Muscle of leg (tissue), 11 donors: ENCODE measurements around the gene NOS2. TPM values are rescaled to one million over a fixed set of nuclear protein-coding genes. Genes with fewer than 3 reads are reported as not detected.

ENCODE experiments used
- DNase-seq: peaks from one replicate; pipeline ENCODE4 v3.0.0; 2013
- H3K27ac ChIP-seq: one replicate; pipeline ENCODE4 v1.5.1; 2013; ENCODE audit warnings: mild to moderate bottlenecking, low read length, control low read depth
- H3K27me3 ChIP-seq: one replicate; pipeline ENCODE4 v1.6.1; 2013; ENCODE audit warnings: low read length; ENCODE audit not compliant: control insufficient read depth, insufficient read depth
- H3K36me3 ChIP-seq: one replicate; pipeline ENCODE4 v1.6.1; 2013; ENCODE audit warnings: low read length; ENCODE audit not compliant: control insufficient read depth, insufficient read depth
- H3K4me1 ChIP-seq: one replicate; pipeline ENCODE4 v1.6.1; 2013; ENCODE audit warnings: low read length; ENCODE audit not compliant: control insufficient read depth, insufficient read depth
- H3K4me3 ChIP-seq: one replicate; pipeline ENCODE4 v1.5.1; 2013; ENCODE audit warnings: low read length, control low read depth
- H3K9me3 ChIP-seq: replicated peaks from 2 replicates; pipeline ENCODE4 v1.6.1; 2013; ENCODE audit warnings: low read depth, low read length; ENCODE audit not compliant: control insufficient read depth
- WGBS: methylation state at CpG from one replicate; pipeline ENCODE4 v1.1.5; 2013; ENCODE audit warnings: missing lambda C conversion rate; ENCODE audit not compliant: insufficient coverage; 5-methylcytosine and 5-hydroxymethylcytosine counted together
- polyA plus RNA-seq, 8 donors: library from polyadenylated mRNA; unstranded; fragments of 120-200 nt; gene quantifications; one replicate each; pipeline versions ENCODE4 v1.2.1 to v1.2.3, GENCODE V29; 2013; ENCODE audit warnings: inconsistent platforms in 1 of 8, low replicate concordance in 1 of 8; ENCODE audit not compliant: insufficient read length in 8 of 8, insufficient read depth in 1 of 8
- total RNA-seq: library from RNA; stranded (reverse); fragments of 120-200 nt; gene quantifications from one replicate; pipeline ENCODE4 v1.2.4, GENCODE V29; 2013

Gene NOS2
- total and polyA plus RNA-seq, 9 donors = 1.5 to 4.3 (median 2.6) TPM

DNA sequence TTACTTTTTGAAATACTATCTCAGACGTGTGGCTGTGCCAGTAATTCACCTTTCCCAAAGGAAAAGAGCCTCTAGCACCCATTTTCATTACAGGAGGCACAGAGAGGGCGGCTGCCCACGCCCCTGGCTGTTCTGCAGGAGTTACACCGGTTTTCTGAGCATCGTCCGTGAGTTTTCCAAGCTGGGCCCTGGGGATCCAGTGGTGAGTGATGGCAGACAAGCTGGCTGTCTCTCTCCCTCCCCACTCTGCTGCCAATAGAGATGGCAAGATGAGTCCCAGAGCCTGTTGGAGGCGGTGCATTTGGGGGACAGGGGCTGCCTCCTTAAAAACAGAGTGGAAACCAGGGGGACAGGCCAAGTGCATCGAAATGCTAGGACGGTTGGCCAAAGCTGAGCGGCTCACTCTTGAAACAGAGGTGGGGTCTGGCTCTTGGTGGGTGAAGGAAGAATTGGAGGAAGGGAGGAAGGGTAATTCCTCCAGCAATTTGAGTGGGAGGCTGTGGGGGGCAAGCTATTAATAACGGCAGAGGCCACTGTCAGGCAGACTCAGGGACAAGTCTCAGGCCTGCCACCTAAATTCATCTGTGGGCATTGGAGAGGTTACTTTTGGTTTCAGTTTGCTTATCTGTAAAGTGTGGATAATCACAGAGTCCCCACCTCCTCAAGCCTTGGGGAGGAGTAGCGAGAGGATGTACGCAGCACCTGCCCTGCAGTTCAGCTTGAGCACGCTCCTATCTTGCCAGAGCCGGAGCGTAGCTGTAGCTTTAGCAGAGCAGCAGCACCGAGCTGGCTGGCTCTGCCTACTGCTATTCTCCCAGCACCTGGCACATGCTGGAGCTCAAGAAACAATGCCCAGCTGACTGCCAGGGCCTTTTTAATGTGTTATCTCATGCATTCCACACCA, 7.5 kb upstream of the NOS2 start:
- no peaks in the 10 kb centered on the region for H3K27me3 ChIP-seq
- no peak overlapping the region for H3K27ac ChIP-seq
- 43% methylated on average over 14 of the region's 17 CpGs for WGBS
- H3K9me3 ChIP-seq = no peaks in the 10 kb centered on the region
- H3K36me3 ChIP-seq = no peaks in the 10 kb centered on the region
- peak; percentile 27 for DNase-seq
- H3K4me1 ChIP-seq = peaks cover 33% of the 10 kb centered on the region
- no peak overlapping the region for H3K4me3 ChIP-seq

DNA sequence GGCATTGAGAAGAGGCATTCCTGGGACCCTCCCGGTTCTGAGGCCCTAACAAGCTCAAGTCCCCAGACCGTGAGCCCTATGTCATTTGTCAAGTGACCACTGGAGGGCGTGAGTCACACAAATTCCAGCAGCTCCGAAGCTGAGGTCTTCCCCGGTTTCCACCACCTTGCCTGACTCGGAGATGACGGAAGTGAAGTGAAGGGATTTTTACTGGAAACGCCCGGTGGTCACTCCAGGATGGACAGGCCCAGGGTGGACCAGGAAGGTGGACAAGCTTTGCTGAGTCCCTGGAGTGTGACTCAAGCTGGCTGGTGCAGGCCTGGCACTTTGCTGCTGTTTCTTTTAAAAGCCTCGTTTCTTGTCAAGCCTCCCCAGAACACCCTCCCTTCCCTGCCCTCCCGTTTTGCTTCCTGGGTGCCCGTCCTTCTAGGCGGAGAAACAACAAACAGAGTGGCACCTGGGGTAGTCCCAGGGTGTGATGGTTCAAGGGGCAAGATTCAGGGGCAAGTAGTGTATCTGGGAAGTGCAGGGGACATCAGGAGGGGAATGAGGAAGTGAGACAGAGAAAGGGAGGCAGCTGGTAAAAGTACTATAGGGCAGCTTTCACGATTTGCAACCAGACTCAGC, 5.3 kb upstream of the NOS2 start:
- H3K9me3 ChIP-seq = no peaks in the 10 kb centered on the region
- no peaks in the 10 kb centered on the region for H3K36me3 ChIP-seq
- peak; percentile 94 for DNase-seq
- peaks cover 26% of the 10 kb centered on the region for H3K4me1 ChIP-seq
- H3K4me3 ChIP-seq = peak overlapping the region; percentile 6
- H3K27ac ChIP-seq = no peak overlapping the region
- no peaks in the 10 kb centered on the region for H3K27me3 ChIP-seq
- WGBS = 1% methylated on average over 10 of the region's 14 CpGs

DNA sequence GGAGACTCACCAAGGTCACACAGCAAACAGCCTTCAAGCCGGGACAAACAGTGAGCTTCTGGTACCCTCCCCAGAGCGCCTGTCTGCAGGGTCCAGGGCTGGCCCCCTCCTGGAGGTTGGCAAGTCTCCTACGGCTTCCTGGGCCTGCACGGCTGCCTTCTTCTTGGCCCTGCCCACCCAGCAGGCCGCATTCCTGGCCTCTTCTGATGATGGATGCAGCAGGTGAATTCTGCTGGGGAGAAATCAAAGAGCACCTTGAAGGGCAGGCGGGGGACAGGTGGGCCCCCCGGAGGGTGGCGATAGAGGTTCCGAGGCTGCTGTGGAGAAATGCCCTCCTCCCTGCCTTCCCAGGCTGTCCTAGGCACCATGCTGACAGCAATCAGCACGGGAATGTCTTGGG, 3.8 kb upstream of the NOS2 start:
- Histone ChIP-seq H3K27ac (no peak overlapping the region), H3K4me3 (no peak overlapping the region), H3K27me3 (no peaks in the 10 kb centered on the region), H3K9me3 (no peaks in the 10 kb centered on the region), H3K36me3 (no peaks in the 10 kb centered on the region), H3K4me1 (peaks cover 26% of the 10 kb centered on the region)
- DNase-seq = no peak
- 59% methylated on average over 6 of the region's 10 CpGs for WGBS

DNA sequence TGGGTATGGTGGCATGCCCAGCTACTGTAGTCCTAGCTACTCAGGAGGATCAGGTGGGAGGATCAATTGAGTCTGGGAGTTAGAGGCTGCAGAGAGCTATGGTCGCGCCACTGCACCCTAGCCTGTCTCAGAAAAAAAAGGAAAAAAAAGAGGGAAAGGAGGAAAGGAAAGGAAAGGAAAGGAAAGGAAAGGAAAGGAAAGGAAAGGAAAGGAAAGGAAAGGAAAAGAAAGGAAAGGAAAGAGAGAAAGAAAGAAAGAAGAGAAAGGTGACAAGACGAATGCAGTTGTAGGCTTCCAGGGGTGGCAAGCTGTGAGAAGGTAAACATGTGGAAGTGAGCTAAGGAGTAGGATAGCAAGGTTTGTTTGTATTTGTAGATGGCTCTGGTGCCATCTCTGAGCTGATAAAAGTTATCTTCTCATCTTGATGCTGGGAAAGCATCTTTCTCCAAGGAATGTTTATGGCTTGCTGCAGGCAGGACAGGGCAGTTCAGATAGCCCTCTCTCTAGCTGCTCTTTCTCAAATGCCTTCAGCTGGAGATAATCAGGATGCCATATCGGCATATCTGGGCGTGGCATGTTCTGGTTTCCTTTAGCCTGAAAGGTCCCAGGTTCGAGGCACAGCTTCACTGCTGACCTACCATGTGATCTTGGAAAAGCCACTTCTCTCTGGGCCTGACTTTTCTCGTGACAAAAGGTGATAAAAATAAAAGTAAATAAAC, 2.8 kb upstream of the NOS2 start:
- no peak overlapping the region for H3K27ac ChIP-seq
- H3K4me3 ChIP-seq = no peak overlapping the region
- 65% methylated on average over 7 of the region's 7 CpGs for WGBS
- DNase-seq = no peak
- no peaks in the 10 kb centered on the region for H3K9me3 ChIP-seq
- H3K27me3 ChIP-seq = peaks cover 2% of the 10 kb centered on the region
- no peaks in the 10 kb centered on the region for H3K36me3 ChIP-seq
- H3K4me1 ChIP-seq = peaks cover 18% of the 10 kb centered on the region

DNA sequence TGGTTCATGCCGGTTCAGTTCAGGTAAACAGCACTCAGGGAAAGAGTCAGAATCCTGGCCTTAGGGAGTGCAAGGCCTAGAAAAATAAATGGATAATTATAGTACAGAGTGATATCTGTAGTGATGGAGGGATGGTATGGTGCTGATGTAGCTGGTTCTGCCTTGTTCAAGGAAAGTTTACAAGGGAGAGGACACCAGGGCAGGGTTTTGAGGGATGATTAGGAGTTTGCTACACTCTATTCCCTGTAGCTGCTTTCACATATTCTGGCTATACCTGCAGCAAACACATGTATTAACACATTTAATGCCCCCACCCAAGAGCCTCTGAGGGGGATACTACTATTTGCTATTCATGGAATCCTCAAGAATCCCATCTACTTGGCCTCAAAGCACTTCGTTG, 1.7 kb upstream of the NOS2 start:
- Histone ChIP-seq H3K27ac (no peak overlapping the region), H3K36me3 (no peaks in the 10 kb centered on the region), H3K4me3 (no peak overlapping the region), H3K4me1 (peaks cover 11% of the 10 kb centered on the region), H3K9me3 (no peaks in the 10 kb centered on the region), H3K27me3 (peaks cover 9% of the 10 kb centered on the region)
- DNase-seq = no peak
- 60% methylated on average over 2 of the region's 2 CpGs for WGBS

DNA sequence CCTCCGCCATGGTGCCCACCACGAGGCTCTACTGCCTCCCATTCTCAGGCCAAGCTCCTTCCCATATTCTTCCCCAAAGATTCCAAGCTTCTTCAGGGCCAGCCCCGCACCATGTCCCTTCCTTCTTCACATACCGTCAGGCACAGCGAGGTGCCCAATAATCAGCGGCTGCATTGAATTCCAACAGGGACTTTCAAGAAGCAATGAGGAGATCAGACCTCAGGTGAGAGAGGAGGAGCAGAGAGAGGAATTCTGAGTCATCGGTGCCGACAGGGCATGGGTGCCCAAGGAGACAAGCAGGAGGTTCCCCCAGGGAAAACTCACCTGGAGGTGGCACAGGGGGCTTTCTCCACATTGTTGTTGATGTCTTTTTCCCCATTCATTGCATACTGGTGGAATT, 2.0 kb downstream of the NOS2 start:
- no peak for DNase-seq
- H3K36me3 ChIP-seq = no peaks in the 10 kb centered on the region
- no CpG with 5 or more reads among the region's 8 CpGs for WGBS
- H3K4me3 ChIP-seq = no peak overlapping the region
- peaks cover 22% of the 10 kb centered on the region for H3K27me3 ChIP-seq
- H3K9me3 ChIP-seq = no peaks in the 10 kb centered on the region
- no peak overlapping the region for H3K27ac ChIP-seq
- H3K4me1 ChIP-seq = peaks cover under 1% of the 10 kb centered on the region

DNA sequence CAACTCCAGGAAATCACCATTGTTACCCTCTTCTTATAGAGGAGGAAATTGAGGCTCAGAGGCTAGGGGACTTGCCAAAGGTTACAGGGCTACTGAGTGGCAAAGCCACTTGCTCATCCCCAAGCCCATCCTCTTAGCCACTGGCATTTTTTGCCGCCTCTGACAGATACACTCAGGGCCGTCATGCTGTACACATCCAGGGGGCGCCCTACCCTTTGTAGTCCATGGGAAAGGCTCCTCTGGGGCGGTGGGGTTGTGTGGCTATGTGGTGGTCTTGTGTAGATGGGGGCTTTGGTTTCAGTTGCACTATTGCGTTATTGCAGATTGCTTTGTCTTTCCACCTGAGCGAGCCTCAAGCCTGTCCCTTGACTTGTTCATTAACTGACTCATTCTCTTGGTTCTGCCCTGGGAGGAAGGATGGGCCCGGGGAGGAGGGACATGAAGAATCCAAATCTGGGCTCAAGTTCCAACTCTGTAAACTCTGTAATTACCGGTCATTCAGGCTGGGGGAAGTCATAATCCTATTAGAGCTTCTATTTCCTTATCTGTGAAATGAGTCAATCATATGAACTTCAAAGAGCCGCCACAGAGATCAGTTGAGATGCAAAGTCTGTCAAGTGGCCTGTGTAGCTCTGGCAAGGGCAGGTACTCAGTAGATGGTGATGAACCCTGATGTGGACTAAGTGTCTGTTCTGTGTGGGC, 2.8 kb downstream of the NOS2 start:
- Histone ChIP-seq H3K36me3 (no peaks in the 10 kb centered on the region), H3K4me3 (no peak overlapping the region), H3K4me1 (peaks cover 4% of the 10 kb centered on the region), H3K27ac (no peak overlapping the region), H3K27me3 (peaks cover 30% of the 10 kb centered on the region), H3K9me3 (no peaks in the 10 kb centered on the region)
- no peak for DNase-seq
- 83% methylated on average over 1 of the region's 9 CpGs for WGBS

DNA sequence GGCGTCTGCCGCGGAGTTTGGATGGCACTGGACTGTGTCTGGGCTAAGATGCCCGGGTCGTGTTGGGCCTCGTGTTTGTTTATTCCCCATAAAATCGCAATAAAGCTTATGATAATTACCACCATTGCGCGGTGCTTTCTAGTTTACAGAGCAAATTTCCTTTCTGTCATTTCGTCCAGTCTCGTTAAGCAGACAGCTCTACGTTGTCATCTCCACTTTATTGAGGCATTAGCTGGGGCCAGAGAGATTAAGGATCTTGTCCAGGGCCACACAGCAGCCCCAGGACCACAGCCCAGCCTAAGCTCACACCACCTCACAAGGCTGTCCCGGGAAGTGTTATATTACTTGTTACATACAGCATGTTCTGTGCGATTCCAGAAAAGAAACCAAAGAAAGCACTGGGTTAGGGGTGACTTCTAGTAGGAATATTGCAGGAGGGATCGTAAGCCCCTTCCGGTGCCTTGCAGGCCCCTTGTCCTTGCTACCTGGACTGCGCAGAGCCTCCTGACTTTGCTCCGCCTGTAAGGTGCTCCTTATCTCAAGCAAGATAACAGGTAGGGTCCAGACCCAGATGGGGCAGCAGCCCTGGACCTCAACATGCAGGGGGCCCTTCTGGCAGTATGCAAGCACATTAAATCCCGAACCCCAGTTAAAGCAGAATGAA, 6.3 kb downstream of the NOS2 start:
- peaks cover 4% of the 10 kb centered on the region for H3K4me1 ChIP-seq
- 27% methylated on average over 17 of the region's 19 CpGs for WGBS
- H3K4me3 ChIP-seq = peak overlapping the region; percentile 21
- DNase-seq = no peak
- no peak overlapping the region for H3K27ac ChIP-seq
- no peaks in the 10 kb centered on the region for H3K36me3 ChIP-seq
- H3K27me3 ChIP-seq = peaks cover 30% of the 10 kb centered on the region
- H3K9me3 ChIP-seq = no peaks in the 10 kb centered on the region

DNA sequence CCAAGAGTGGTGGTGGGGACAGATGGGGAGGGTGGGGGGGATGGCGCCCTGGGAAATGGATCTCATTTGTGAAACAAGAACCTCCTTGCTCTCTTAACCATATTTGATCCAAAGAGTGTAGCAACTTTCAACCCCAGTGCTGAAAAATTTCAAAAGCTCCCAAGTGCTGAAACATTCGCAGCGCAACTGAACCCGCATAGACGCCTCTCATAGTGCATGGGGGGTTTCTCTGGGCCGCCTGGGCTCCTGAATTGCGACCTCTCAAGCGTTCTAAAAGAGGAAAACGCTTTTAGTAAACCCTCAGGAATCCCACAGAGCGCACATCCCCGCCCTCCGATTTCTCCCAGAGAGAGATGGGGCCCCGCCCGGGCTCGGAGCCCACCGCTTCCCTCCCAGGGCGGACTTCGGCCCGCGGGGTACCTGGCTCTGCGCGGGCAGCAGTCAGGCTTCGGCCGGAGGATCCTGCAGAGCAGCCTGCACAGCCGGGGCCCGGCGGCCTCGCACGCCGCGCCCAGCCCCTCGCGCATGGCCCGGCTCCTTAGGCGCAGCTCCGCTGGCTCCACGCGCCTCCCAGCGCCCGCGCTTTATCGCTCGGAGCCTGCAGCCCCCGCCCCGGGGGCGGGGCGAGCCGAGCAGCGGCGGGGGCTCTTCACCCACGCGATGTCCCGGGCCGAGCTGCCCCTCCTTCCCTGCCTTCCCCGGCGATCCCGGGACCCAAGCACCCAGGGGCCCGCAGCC, 7.0 kb downstream of the NOS2 start:
- 0% methylated on average over 50 of the region's 58 CpGs for WGBS
- Histone ChIP-seq H3K36me3 (no peaks in the 10 kb centered on the region), H3K4me3 (peak overlapping the region; percentile 21), H3K27me3 (peaks cover 30% of the 10 kb centered on the region), H3K9me3 (no peaks in the 10 kb centered on the region), H3K4me1 (peaks cover 4% of the 10 kb centered on the region), H3K27ac (no peak overlapping the region)
- peak; percentile 58 for DNase-seq
